K562 (cell line): Measurements from ENCODE around the gene DNAJB12. TPM values are rescaled to one million over a fixed set of nuclear protein-coding genes. Genes with fewer than 3 reads are reported as not detected.

Experiments
- CBX1 ChIP-seq: sonication (generic); IDR thresholded peaks from 2 replicates; pipeline ENCODE4 v1.6.1; 2016; ENCODE audit warnings: antibody characterized with exemption, low read depth, mild to moderate bottlenecking
- CREB3 ChIP-seq: fragments of 450-650 bp; conservative IDR thresholded peaks from 2 replicates; pipeline ENCODE4 v1.6.1; 2016; ENCODE audit warnings: missing genetic modification characterization, low read depth, mild to moderate bottlenecking, missing compliant biosample characterization, moderate library complexity
- ETV5 ChIP-seq: sonication (generic); formaldehyde crosslinking; IDR thresholded peaks from 2 replicates; pipeline ENCODE4 v1.4.0; 2020; ENCODE audit warnings: low read depth, mild to moderate bottlenecking, missing genetic modification reagents
- GABPA ChIP-seq: fragments of 200-800 bp; sonication (Bioruptor generic); conservative IDR thresholded peaks from 2 replicates; pipeline ENCODE4 v1.6.1; 2016; ENCODE audit warnings: low read depth, missing genetic modification characterization, missing compliant biosample characterization
- HDAC2 ChIP-seq: fragments of 450-650 bp; IDR thresholded peaks from 2 replicates; pipeline ENCODE4 v1.6.1; 2016; ENCODE audit warnings: mild to moderate bottlenecking
- KHSRP ChIP-seq: fragments of 450-650 bp; IDR thresholded peaks from 2 replicates; pipeline ENCODE4 v1.6.1; 2017
- MAFF ChIP-seq: IDR thresholded peaks from 2 replicates; pipeline ENCODE4 v1.6.1; 2012; ENCODE audit warnings: low read length, improper control_type of control experiment
- MIER1 ChIP-seq: fragments of 450-650 bp; IDR thresholded peaks from 2 replicates; pipeline ENCODE4 v1.6.1; 2016; ENCODE audit warnings: antibody characterized with exemption, mild to moderate bottlenecking, low read depth
- MTA3 ChIP-seq: fragments of 450-650 bp; formaldehyde crosslinking; IDR thresholded peaks from 2 replicates; pipeline ENCODE4 v1.6.1; 2017; ENCODE audit warnings: mild to moderate bottlenecking, borderline replicate concordance
- NCOA4 ChIP-seq: fragments of 450-650 bp; IDR thresholded peaks from 2 replicates; pipeline ENCODE4 v1.6.1; 2018; ENCODE audit warnings: mild to moderate bottlenecking; ENCODE audit not compliant: partially characterized antibody
- NELFE ChIP-seq: IDR thresholded peaks from 2 replicates; pipeline ENCODE4 v1.6.1; 2011; ENCODE audit warnings: mild to moderate bottlenecking; ENCODE audit not compliant: insufficient read depth, insufficient read length
- NR4A1 ChIP-seq, 2 experiments: fragments of 250-450 bp in 1 of 2; fragments of 450-650 bp in 1 of 2; sonication (Bioruptor Pico) in 1 of 2; IDR thresholded peaks; 2 replicates each; pipeline versions ENCODE4 v1.4.0 to v1.6.1; 2016 to 2020; ENCODE audit warnings: mild to moderate bottlenecking in 2 of 2, missing compliant biosample characterization in 1 of 2, missing genetic modification characterization in 1 of 2, moderate library complexity in 1 of 2
- RB1 ChIP-seq: fragments of 450-650 bp; IDR thresholded peaks from 2 replicates; pipeline ENCODE4 v1.6.1; 2017; ENCODE audit warnings: low read depth, mild to moderate bottlenecking
- RFX7 ChIP-seq: fragments of 250-450 bp; sonication (Bioruptor Pico); IDR thresholded peaks from 2 replicates; pipeline ENCODE4 v1.5.1; 2021; ENCODE audit warnings: mild to moderate bottlenecking
- RNF2 ChIP-seq: sonication (generic); IDR thresholded peaks from 2 replicates; pipeline ENCODE4 v1.6.1; 2016
- RUNX1 ChIP-seq: sonication (generic); IDR thresholded peaks from 2 replicates; pipeline ENCODE4 v1.6.1; 2016; ENCODE audit warnings: antibody characterized with exemption, low read depth
- SAFB ChIP-seq: fragments of 200-400 bp; formaldehyde crosslinking; IDR thresholded peaks from 2 replicates; pipeline ENCODE4 v1.6.1; 2017; ENCODE audit warnings: low read depth, low read length, borderline replicate concordance
- TAF15 ChIP-seq: fragments of 200-400 bp; formaldehyde crosslinking; IDR thresholded peaks from 2 replicates; pipeline ENCODE4 v1.6.1; 2017; ENCODE audit warnings: mild to moderate bottlenecking, low read depth, low read length, moderate library complexity
- TAF7 ChIP-seq: fragments of 450-650 bp; IDR thresholded peaks from 2 replicates; pipeline ENCODE4 v1.6.1; 2016; ENCODE audit warnings: missing genetic modification characterization, missing compliant biosample characterization
- TFAP4 ChIP-seq: sonication (generic); formaldehyde crosslinking; IDR thresholded peaks from 2 replicates; pipeline ENCODE4 v1.8.0; 2022; ENCODE audit warnings: missing genetic modification reagents, mild to moderate bottlenecking, moderate library complexity, borderline replicate concordance
- ZBTB17 ChIP-seq: fragments of 450-650 bp; formaldehyde crosslinking; IDR thresholded peaks from 2 replicates; pipeline ENCODE4 v1.4.0; 2020; ENCODE audit warnings: mild to moderate bottlenecking
- ZFP30 ChIP-seq: fragments of 250-450 bp; sonication (Bioruptor Pico); IDR thresholded peaks from 2 replicates; pipeline ENCODE4 v1.8.0; 2022; ENCODE audit warnings: moderate library complexity, mild to moderate bottlenecking, inconsistent platforms, borderline replicate concordance
- ZNF134 ChIP-seq: fragments of 250-450 bp; sonication (Bioruptor Pico); conservative IDR thresholded peaks from 2 replicates; pipeline ENCODE4 v1.4.0; 2020
- ZNF277 ChIP-seq: fragments of 250-450 bp; sonication (Bioruptor Pico); IDR thresholded peaks from 2 replicates; pipeline ENCODE4 v1.8.0; 2022; ENCODE audit warnings: inconsistent platforms, mild to moderate bottlenecking, moderate library complexity, borderline replicate concordance
- ZNF717 ChIP-seq: fragments of 250-450 bp; sonication (Bioruptor Pico); IDR thresholded peaks from 2 replicates; pipeline ENCODE4 v1.5.0; 2021
- ZNF76 ChIP-seq: fragments of 250-450 bp; sonication (Bioruptor Pico); IDR thresholded peaks from 2 replicates; pipeline ENCODE4 v1.4.0; 2020; ENCODE audit warnings: mild to moderate bottlenecking, moderate library complexity, borderline replicate concordance
- ZNF764 ChIP-seq: fragments of 250-450 bp; sonication (Bioruptor Pico); IDR thresholded peaks from 2 replicates; pipeline ENCODE4 v1.4.0; 2020; ENCODE audit warnings: low read depth, mild to moderate bottlenecking, moderate library complexity
- ZNF785 ChIP-seq: fragments of 250-450 bp; sonication (Bioruptor Pico); IDR thresholded peaks from 2 replicates; pipeline ENCODE4 v1.4.0; 2020; ENCODE audit warnings: mild to moderate bottlenecking
- polyA plus RNA-seq, 8 experiments: library from polyadenylated mRNA; depleted of rRNA in 4 of 8; stranded (reverse) in 5 of 8; unstranded in 3 of 8; fragments of >200 nt; fragmentation: Nextera tagmentation in 2 of 8; fragmentation: Illumina TruSeq in 1 of 8; extraction: Ambion mirVana in 2 of 8; extraction: Trizol in 1 of 8; gene quantifications; 2 replicates each; pipeline versions ENCODE4 v1.2.1 to v1.2.3, GENCODE V29; 2011 to 2014; ENCODE audit warnings: inconsistent platforms in 1 of 8, missing spikeins in 1 of 8
- total RNA-seq, 7 experiments: library from RNA; depleted of rRNA in 6 of 7; stranded (reverse); fragments of >200 nt in 6 of 7; fragmentation: Illumina TruSeq in 2 of 7; extraction: Trizol in 2 of 7; gene quantifications; 2 replicates each; pipeline versions ENCODE4 v1.2.1 to v1.2.3, GENCODE V29; 2011 to 2021; ENCODE audit warnings: low replicate concordance in 1 of 7

DNAJB12 gene
- total and polyA plus RNA-seq, 9 of the 15 experiments (the other 6 are each of a cell fraction or from before 2014, with no cell fraction given) = 3.5 to 31.5 (median 20.3) TPM

- TF ChIP-seq NR4A1 (CRISPR knock-in tag; IDR thresholded peaks at IDR 0.05) = peak; percentile 97; the same call in 1 of the 2 replicates
- peak; percentile 93 for TF ChIP-seq NR4A1 (tag; IDR thresholded peaks at IDR 0.05)
- TF ChIP-seq ZNF76 (CRISPR knock-in tag) = peak; percentile 93
- no peak for TF ChIP-seq MAFF
- peak; percentile 41; the same call in 1 of the 2 replicates for TF ChIP-seq ZNF134 (CRISPR knock-in tag)
- no peak for TF ChIP-seq NCOA4
- peak; percentile 53 for TF ChIP-seq GABPA (tag)
- TF ChIP-seq TAF15 = no peak
- TF ChIP-seq RB1 = no peak
- no peak for TF ChIP-seq NELFE
- TF ChIP-seq ZNF785 (CRISPR knock-in tag) = no peak
- TF ChIP-seq ETV5 (CRISPR knock-in tag) = peak; percentile 49; the same call in 1 of the 2 replicates
- no peak for TF ChIP-seq MIER1
- TF ChIP-seq ZFP30 = no peak
- TF ChIP-seq MTA3 = no peak
- TF ChIP-seq CREB3 (tag) = peak; percentile 93; the same call in 1 of the 2 replicates
- TF ChIP-seq RUNX1 = no peak
- TF ChIP-seq TAF7 (tag) = no peak
- 0 out of 2 replicates have a peak, but pooled peaks have one; percentile 50 for TF ChIP-seq ZNF717 (CRISPR knock-in tag)
- TF ChIP-seq ZNF277 = no peak
- peak; percentile 64; the same call in 1 of the 2 replicates for TF ChIP-seq RNF2
- TF ChIP-seq SAFB = no peak
- no peak for TF ChIP-seq KHSRP
- no peak for TF ChIP-seq ZBTB17
- TF ChIP-seq HDAC2 = peak; percentile 64; the same call in 1 of the 2 replicates
- TF ChIP-seq RFX7 (CRISPR knock-in tag) = no peak
- TF ChIP-seq CBX1 = peak; percentile 76; the same call in 1 of the 2 replicates
- no peak for TF ChIP-seq ZNF764 (CRISPR knock-in tag)
- TF ChIP-seq TFAP4 (CRISPR knock-in tag) = peak; percentile 71; the same call in 1 of the 2 replicates
Observed at GRCh38 chr10:72316748-72317435, 37.8 kb downstream of the DNAJB12 start (continued).
